ENCODE measurements around the gene PAPSS2.
"Not testable (repeated sequence)": the region's sequence is repeated elsewhere in the genome, so short reads cannot be mapped to it uniquely, and the experiment has no call there.

PAPSS2 gene

DNA sequence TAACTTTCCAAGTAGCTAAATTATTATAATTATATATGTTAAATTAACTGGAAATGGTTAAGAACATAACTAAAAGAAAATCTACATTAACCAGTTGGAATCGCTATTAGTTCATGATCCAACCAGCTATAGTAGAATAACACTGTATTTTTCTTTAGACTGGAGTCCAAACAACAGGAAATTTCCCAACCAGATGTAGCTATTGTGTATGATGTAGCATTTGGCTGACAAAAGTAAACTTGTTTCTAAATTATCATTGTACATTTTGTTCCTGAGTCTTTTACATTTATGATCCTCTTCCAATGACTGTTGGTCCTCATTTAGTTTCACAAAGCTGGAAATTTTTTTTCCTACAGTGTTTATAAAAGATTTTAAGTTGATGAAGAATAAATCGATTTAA, 62.1 kb downstream of the PAPSS2 start:
- no peaks in the 10 kb centered on the region for H3K36me3 Mint-ChIP-seq
- H3K27ac Mint-ChIP-seq, result no peak overlapping the region
- H3K27me3 Mint-ChIP-seq, result peaks cover 7% of the 10 kb centered on the region
- H3K4me1 Mint-ChIP-seq, result no peaks in the 10 kb centered on the region
- H3K4me3 Mint-ChIP-seq, result no peak overlapping the region
- no peaks in the 10 kb centered on the region for H3K9me3 Mint-ChIP-seq
- CTCF ChIA-PET, result no interaction called here
- no peak for DNase-seq

DNA sequence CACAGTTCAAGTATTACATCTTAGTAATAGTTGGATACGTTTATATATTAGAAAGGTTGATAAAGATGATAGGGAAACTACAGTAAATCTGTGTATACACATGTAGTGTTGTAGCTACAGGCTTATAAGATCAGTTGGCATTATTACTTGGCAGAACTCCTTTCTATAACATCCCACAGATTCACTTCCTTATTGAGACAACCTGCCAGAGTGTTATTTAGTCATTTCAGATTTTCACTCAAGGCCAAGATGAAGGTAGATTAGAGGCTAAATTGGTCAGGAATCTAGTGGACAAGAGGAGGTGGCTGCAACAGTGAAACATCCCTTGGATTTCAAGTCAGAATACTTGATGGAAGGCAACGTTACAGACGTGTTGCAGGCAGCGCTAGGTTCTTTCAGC, 63.0 kb downstream of the PAPSS2 start:
- Mint-ChIP-seq H3K27ac (no peak overlapping the region), H3K27me3 (peaks cover 7% of the 10 kb centered on the region), H3K36me3 (no peaks in the 10 kb centered on the region), H3K4me3 (no peak overlapping the region), H3K9me3 (no peaks in the 10 kb centered on the region), H3K4me1 (no peaks in the 10 kb centered on the region)
- CTCF ChIA-PET, result no interaction called here
- DNase-seq, result no peak

DNA sequence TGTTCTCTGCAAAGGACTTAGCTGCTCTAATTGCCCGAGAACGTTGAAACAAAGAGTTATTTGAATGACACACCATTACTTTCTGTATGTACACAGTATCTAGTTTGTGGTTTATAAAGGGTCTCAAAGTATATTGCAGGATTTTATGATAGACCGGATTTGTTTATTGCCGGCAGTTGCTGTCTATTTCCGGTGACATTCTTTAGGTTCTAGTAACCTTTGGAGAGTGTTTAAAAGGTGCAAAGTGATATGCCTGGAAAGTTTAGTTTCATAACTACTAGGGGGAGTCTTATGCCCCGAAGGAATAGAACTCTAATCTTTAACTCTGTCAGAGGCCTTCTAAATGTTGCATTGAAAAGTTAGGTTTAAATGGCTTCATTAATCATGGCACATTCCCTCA, 63.8 kb downstream of the PAPSS2 start:
- H3K27me3 Mint-ChIP-seq, result peaks cover 9% of the 10 kb centered on the region
- H3K36me3 Mint-ChIP-seq, result no peaks in the 10 kb centered on the region
- H3K9me3 Mint-ChIP-seq, result no peaks in the 10 kb centered on the region
- H3K4me3 Mint-ChIP-seq, result no peak overlapping the region
- no peak for DNase-seq
- H3K4me1 Mint-ChIP-seq, result no peaks in the 10 kb centered on the region
- CTCF ChIA-PET, result no interaction called here
- no peak overlapping the region for H3K27ac Mint-ChIP-seq

DNA sequence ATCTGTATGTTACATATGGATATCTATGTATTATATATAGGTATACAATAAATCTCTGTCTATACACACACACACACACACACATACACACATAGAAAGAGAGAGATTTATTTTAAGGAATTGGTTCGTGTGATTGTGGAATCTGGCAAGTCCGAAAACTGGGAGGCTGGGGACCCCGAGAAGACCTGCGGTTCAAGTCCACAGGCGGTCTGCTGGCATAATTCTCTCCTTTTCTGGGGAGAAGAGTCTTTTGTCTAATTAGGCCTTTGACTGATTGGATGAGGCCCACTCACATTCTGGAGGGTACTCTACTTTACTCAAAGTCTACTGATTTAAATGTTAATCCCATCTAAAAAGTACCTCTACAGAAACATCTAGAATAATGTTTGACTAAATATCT, 65.1 kb downstream of the PAPSS2 start:
- DNase-seq, result no peak
- CTCF ChIA-PET, result no interaction called here
- H3K4me3 Mint-ChIP-seq, result no peak overlapping the region
- H3K9me3 Mint-ChIP-seq, result no peaks in the 10 kb centered on the region
- peaks cover 10% of the 10 kb centered on the region for H3K27me3 Mint-ChIP-seq
- no peaks in the 10 kb centered on the region for H3K4me1 Mint-ChIP-seq
- H3K36me3 Mint-ChIP-seq, result no peaks in the 10 kb centered on the region
- no peak overlapping the region for H3K27ac Mint-ChIP-seq

DNA sequence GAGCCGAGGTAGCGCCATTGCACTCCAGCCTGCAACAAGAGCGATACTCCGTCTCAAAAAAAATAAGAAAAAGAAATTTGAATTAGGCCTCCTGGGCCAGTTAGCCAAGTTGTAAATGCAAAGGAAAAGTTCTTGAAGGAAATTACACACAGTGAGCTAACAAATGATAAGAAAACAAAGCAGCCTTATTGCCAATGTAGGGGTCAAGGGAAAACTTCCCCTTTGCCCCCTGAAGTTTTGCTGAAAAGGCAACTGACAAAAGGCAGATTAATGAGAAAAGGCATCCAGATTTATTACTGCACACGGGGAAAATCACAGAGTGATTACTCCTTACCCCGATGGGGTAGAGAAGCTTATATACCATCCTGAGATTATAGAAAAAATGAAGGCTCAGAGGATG, 70.3 kb downstream of the PAPSS2 start:
- CTCF ChIA-PET, result no interaction called here
- Mint-ChIP-seq H3K4me1 (no peaks in the 10 kb centered on the region), H3K4me3 (no peak overlapping the region), H3K9me3 (no peaks in the 10 kb centered on the region), H3K36me3 (no peaks in the 10 kb centered on the region), H3K27ac (no peak overlapping the region), H3K27me3 (peaks cover 12% of the 10 kb centered on the region)
- no peak for DNase-seq

DNA sequence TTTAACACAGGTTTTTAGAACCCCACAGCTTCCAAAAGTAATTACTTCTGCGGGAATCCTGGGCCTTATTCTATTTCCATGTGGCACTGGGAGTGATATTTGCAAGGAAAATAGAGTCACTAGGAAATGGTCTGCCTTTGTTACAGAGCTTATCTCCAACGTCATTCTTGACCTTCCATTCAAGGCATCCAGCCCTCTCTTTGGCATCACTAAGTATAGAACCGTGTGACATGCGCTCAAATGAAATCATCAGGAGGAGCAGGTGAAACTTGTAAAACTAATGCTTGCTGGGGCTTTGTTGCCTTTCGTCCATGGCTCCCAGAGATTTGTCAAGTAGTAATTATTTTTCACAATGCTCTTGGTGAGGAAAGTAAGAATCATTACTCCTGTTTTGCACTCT, 73.4 kb downstream of the PAPSS2 start:
- CTCF ChIA-PET, result interaction anchor here (1.3 to 2.2 kb wide), 2 partner anchors 18 to 138 kb away, joined by 3 to 11 read pairs; no protein-coding TSS in a partner anchor
- no peaks in the 10 kb centered on the region for H3K36me3 Mint-ChIP-seq
- H3K27me3 Mint-ChIP-seq, result peaks cover 27% of the 10 kb centered on the region
- no peaks in the 10 kb centered on the region for H3K9me3 Mint-ChIP-seq
- no peaks in the 10 kb centered on the region for H3K4me1 Mint-ChIP-seq
- DNase-seq, result no peak
- H3K4me3 Mint-ChIP-seq, result no peak overlapping the region
- no peak overlapping the region for H3K27ac Mint-ChIP-seq

DNA sequence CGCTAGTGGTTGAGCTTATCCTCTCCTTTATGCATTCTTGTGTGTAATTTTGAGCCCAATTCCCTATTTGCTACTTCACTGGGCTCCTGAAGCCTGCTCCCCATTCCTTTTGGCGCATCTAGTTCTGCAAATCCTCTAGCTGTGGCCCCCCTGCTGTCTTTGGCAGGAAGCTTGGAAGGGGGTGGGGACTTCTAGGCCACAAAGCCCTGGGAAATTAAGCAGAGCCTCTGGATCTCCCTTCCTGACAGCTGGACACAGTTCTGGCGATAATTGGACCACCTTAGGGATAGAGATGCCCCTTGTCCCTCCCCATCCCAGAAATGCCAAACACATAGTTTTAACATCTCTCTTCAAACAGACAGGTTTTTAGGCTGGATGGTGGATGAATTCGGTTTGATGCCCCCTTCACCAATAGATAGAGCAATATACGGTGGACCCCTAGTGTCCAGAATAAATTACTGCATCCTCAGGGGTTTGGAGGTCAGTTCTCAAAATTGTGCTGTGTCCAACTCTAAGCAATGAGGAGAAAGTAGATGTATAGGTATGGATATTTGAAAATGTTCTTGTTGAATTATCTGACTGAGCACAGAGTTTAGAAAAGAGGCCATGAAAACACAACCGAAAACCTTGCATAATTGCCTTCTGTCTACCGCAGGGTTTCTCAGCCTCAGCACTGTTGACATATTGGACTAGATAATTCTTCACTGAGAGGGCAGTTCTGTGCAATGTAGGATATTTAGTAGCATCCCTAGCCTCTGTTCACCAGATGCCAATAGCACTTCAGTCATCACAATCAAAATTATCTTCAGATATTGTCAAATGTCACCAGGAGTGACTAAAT, 75.5 kb downstream of the PAPSS2 start:
- Mint-ChIP-seq H3K9me3 (no peaks in the 10 kb centered on the region), H3K4me3 (no peak overlapping the region), H3K36me3 (no peaks in the 10 kb centered on the region), H3K4me1 (no peaks in the 10 kb centered on the region), H3K27ac (no peak overlapping the region), H3K27me3 (peaks cover 22% of the 10 kb centered on the region)
- no peak for DNase-seq
- CTCF ChIA-PET, result interaction anchor here (0.8 to 2.7 kb wide), 5 partner anchors 9 to 231 kb away, joined by 3 to 11 read pairs (median 3); partner anchors contain the start of gene MINPP1

DNA sequence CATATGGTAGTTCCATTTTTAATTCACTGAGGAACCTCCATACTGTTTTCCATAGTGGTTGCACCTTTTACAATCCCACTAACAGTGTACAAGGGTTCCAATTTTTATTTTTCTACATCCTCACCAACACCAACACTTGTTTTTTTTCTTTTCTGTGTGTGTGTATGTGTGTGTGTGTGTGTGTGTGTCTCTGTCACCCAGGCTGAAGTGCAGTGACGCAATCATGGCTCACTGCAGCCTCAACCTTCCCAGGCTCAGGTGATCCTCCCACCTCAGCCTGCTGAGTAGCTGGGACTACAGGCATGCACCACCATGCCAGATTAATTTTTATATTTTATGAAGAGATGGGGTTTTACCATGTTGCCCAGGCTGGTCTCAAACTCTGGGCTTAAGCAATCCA, 78.6 kb downstream of the PAPSS2 start:
- H3K36me3 Mint-ChIP-seq, H3K4me3 Mint-ChIP-seq, H3K9me3 Mint-ChIP-seq, H3K27ac Mint-ChIP-seq, H3K4me1 Mint-ChIP-seq, DNase-seq: not testable (repeated sequence)
- peaks cover 35% of the 10 kb centered on the region for H3K27me3 Mint-ChIP-seq
- CTCF ChIA-PET, result interaction anchor here (0.7 kb wide), 1 partner anchor 54 kb away, joined by 3 read pairs; no protein-coding TSS in a partner anchor

DNA sequence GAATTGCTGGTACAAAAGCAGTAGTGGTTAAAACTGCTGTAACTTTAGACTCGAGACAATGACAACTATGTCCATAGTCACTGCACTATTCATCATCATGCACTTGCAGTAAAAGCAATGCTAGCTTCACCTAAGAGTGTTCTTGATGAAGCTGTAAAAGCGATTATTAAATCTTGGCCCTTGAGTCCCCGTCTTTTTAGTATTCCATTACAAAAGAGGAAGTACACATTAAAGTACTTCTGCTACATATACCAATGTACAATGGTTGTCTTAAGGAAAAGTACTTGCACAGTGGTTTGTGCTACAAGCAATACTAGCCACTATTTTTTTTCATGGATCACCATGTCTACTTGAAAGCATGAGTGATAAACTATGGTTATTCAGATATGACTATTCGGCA, 80.0 kb downstream of the PAPSS2 start:
- Mint-ChIP-seq H3K36me3 (no peaks in the 10 kb centered on the region), H3K4me3 (no peak overlapping the region), H3K4me1 (no peaks in the 10 kb centered on the region), H3K27me3 (peaks cover 36% of the 10 kb centered on the region), H3K9me3 (no peaks in the 10 kb centered on the region), H3K27ac (no peak overlapping the region)
- CTCF ChIA-PET, result no interaction called here
- no peak for DNase-seq

DNA sequence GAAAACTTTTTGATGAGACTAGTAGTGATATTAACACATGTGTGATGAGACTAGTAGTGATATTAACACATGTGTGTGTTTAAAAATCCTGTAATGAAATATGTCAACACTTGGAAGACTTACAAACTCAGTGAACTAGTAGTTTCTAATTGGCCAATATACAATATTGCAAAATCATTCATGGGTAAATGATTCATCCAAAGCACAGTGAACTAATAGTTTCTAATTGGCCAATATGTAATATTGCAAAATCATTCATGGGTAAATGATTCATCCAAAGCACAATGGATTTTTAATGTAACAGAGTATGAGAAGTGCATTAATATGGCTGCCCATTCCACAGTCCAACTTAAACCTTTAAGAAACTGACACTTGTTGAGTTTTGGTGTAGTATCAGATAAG, 80.6 kb downstream of the PAPSS2 start:
- Mint-ChIP-seq H3K4me1 (no peaks in the 10 kb centered on the region), H3K27me3 (peaks cover 31% of the 10 kb centered on the region), H3K4me3 (no peak overlapping the region), H3K36me3 (no peaks in the 10 kb centered on the region), H3K9me3 (no peaks in the 10 kb centered on the region), H3K27ac (no peak overlapping the region)
- no peak for DNase-seq
- CTCF ChIA-PET, result no interaction called here

DNA sequence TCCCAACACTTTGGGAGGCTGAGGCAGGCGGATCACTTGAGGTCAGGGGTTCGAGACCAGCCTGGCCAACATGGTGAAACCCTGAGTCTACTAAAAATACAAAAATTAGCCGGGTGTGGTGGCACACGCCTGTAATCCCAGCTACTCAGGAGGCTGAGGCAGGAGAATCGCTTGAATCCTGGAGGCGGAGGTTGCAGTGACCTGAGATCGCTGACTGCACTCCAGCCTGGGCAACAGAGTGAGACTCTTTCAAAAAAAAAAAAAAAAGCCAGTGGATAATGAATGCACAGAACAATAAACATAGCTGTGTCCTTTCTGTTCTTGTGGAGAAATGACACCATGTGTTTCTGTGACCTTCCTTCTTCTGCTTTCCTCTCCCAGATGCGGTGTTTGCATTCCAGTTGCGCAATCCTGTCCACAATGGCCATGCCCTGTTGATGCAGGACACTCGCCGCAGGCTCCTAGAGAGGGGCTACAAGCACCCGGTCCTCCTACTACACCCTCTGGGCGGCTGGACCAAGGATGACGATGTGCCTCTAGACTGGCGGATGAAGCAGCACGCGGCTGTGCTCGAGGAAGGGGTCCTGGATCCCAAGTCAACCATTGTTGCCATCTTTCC, 83.4 kb downstream of the PAPSS2 start:
- H3K27ac Mint-ChIP-seq, H3K36me3 Mint-ChIP-seq, DNase-seq, H3K4me3 Mint-ChIP-seq, H3K9me3 Mint-ChIP-seq, H3K4me1 Mint-ChIP-seq, CTCF ChIA-PET: not testable (repeated sequence)
- H3K27me3 Mint-ChIP-seq, result peaks cover 18% of the 10 kb centered on the region

DNA sequence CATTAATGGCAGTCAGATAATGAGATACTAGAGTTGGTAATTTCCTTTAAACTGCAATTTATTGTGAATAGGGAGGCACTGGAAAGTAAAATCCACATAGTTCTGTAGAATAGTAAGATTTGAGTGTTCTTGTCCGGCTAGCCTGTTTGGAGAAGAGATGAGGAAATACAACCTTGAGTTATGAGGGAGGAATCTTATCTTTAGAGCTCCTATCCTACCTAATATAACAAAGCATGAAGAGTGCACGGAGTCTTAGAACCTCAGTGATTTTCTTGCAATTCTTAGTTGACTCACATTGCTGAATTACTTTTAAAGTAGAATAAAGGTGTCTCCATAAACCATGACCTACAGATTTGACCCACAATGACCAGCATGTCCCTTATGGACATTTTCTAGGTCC, 84.9 kb downstream of the PAPSS2 start:
- H3K36me3 Mint-ChIP-seq, result no peaks in the 10 kb centered on the region
- peaks cover 18% of the 10 kb centered on the region for H3K27me3 Mint-ChIP-seq
- no peak overlapping the region for H3K4me3 Mint-ChIP-seq
- H3K9me3 Mint-ChIP-seq, result no peaks in the 10 kb centered on the region
- CTCF ChIA-PET, result interaction anchor here (1.2 kb wide), 1 partner anchor 10 kb away, joined by 3 read pairs; no protein-coding TSS in a partner anchor
- no peak overlapping the region for H3K27ac Mint-ChIP-seq
- no peaks in the 10 kb centered on the region for H3K4me1 Mint-ChIP-seq
- DNase-seq, result no peak

DNA sequence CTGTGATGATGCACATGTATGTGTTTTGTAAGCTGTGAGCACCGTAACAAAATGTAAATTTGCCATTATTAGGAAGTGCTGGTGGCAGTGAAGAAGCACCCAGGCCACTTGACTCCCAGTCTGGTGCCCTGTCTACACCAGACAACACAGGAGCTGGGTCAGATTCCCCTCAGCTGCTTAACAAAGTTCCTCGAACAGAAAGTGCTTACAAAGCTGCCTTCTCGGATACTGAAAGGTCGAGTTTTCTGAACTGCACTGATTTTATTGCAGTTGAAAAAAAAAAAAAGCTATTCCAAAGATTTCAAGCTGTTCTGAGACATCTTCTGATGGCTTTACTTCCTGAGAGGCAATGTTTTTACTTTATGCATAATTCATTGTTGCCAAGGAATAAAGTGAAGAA, 87.2 kb downstream of the PAPSS2 start:
- Mint-ChIP-seq H3K4me1 (no peaks in the 10 kb centered on the region), H3K36me3 (no peaks in the 10 kb centered on the region), H3K9me3 (no peaks in the 10 kb centered on the region), H3K4me3 (no peak overlapping the region), H3K27ac (no peak overlapping the region), H3K27me3 (peaks cover 8% of the 10 kb centered on the region)
- DNase-seq, result no peak
- CTCF ChIA-PET, result no interaction called here

DNA sequence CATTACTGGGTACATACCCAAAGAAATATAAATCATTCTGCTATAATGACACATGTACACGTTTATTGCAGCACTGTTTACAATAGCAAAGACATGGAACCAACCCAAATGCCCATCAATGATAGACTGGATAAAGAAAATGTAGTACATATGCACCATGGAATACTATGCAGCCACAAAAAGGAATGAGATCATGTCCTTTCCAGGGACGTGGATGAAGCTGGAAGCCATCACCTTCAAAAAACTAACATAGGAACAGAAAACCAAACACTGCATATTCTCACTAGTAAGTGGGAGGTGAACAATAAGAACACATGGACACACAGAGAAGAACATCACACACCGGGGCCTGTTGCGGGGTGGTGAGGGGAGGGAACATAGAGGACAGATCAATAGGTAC, 88.6 kb downstream of the PAPSS2 start:
- H3K27me3 Mint-ChIP-seq, H3K36me3 Mint-ChIP-seq, H3K9me3 Mint-ChIP-seq, DNase-seq, H3K4me1 Mint-ChIP-seq, H3K27ac Mint-ChIP-seq, CTCF ChIA-PET, H3K4me3 Mint-ChIP-seq: not testable (repeated sequence)

DNA sequence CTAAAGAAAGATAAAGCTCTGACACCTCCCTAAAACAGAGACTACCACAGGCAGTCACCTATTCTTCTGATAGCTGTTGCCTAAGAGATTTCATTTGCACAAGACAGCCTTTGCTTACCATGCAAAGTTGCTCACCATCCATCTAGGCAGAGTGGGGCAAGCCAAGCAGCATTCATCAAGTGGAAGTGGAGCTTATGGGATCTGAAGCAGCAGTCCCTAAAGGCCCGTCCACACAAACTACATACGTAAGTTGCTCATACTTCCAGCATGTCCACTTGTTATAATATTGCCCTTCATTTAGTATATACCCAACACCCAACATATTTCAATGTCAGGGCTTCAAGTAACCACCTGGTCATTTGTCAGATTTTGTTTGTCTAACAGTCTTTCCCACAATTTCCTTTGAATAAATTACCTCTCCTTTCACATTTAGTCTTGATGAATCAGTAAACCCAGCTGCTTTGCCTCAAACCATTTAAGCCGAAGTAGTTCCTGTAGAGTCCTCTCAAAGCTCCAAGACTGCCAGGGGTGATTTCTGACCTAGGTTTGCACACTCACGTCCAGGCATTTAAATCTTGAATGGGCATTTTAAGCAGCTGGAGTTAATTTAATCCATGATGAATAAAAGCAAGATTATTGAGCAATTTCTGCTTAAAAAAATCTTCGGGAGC, 90.5 kb downstream of the PAPSS2 start:
- no peak overlapping the region for H3K27ac Mint-ChIP-seq
- no peaks in the 10 kb centered on the region for H3K9me3 Mint-ChIP-seq
- no peaks in the 10 kb centered on the region for H3K4me1 Mint-ChIP-seq
- H3K36me3 Mint-ChIP-seq, result peaks cover 12% of the 10 kb centered on the region
- no peak overlapping the region for H3K4me3 Mint-ChIP-seq
- CTCF ChIA-PET, result interaction anchor here (1.2 to 3.2 kb wide), 5 partner anchors 9 to 24 kb away, joined by 3 to 11 read pairs (median 7); no protein-coding TSS in a partner anchor
- no peak for DNase-seq
- H3K27me3 Mint-ChIP-seq, result no peaks in the 10 kb centered on the region
